ENCODE data around the gene PRR7.

- TF ChIP-seq CTCF (IDR thresholded peaks at IDR 0.05) (no peak), EP300 (IDR thresholded peaks at IDR 0.05) (no peak), POLR2A (IDR thresholded peaks at IDR 0.05) (no peak)
Observed at GRCh38 chr5:177439518-177440053, 7.0 kb upstream of the PRR7 start.
